Trophoblast cell (in vitro differentiated cells and primary cell): ENCODE data around the gene VPS8.

Experiments
- DNase-seq, 2 donors: peaks; one replicate each; pipeline ENCODE4 v3.0.0-alpha.2; 2016
- H2AFZ ChIP-seq: 2 replicates; pipeline ENCODE4 v1.6.1; 2013; ENCODE audit warnings: low read length, moderate library complexity, mild to moderate bottlenecking; ENCODE audit not compliant: insufficient read depth, poor library complexity
- H2AK5ac ChIP-seq: 2 replicates; pipeline ENCODE4 v1.6.1; 2013; ENCODE audit warnings: mild to moderate bottlenecking, low read length
- H2BK120ac ChIP-seq: 2 replicates; pipeline ENCODE4 v1.6.1; 2013; ENCODE audit warnings: low read length, mild to moderate bottlenecking, moderate library complexity; ENCODE audit not compliant: insufficient read depth, poor library complexity
- H2BK12ac ChIP-seq: 2 replicates; pipeline ENCODE4 v1.6.1; 2013; ENCODE audit warnings: mild to moderate bottlenecking, low read length, moderate library complexity
- H2BK5ac ChIP-seq: 2 replicates; pipeline ENCODE4 v1.6.1; 2013; ENCODE audit warnings: low read length, low read depth, moderate library complexity, mild to moderate bottlenecking; ENCODE audit not compliant: poor library complexity
- H3K14ac ChIP-seq: 2 replicates; pipeline ENCODE4 v1.6.1; 2013; ENCODE audit warnings: mild to moderate bottlenecking, low read length
- H3K18ac ChIP-seq: 2 replicates; pipeline ENCODE4 v1.6.1; 2013; ENCODE audit warnings: mild to moderate bottlenecking, low read length
- H3K23ac ChIP-seq: 2 replicates; pipeline ENCODE4 v1.6.1; 2013; ENCODE audit warnings: low read length
- H3K27ac ChIP-seq: 2 replicates; pipeline ENCODE4 v1.5.1; 2013; ENCODE audit warnings: low read depth, mild to moderate bottlenecking, inconsistent platforms, low read length, moderate library complexity
- H3K27me3 ChIP-seq: 2 replicates; pipeline ENCODE4 v1.6.1; 2013; ENCODE audit warnings: inconsistent platforms, mild to moderate bottlenecking, low read length, moderate library complexity; ENCODE audit not compliant: insufficient read depth
- H3K36me3 ChIP-seq, 2 experiments: 1 replicate in 1 of 2; 2 replicates in 1 of 2; pipeline ENCODE4 v1.6.1; 2013; ENCODE audit warnings: low read length in 2 of 2, mild to moderate bottlenecking in 2 of 2, moderate library complexity in 1 of 2; ENCODE audit not compliant: insufficient read depth in 2 of 2, control insufficient read depth in 1 of 2
- H3K4ac ChIP-seq: 2 replicates; pipeline ENCODE4 v1.6.1; 2013; ENCODE audit warnings: low read depth, mild to moderate bottlenecking, low read length, moderate library complexity
- H3K4me1 ChIP-seq, 2 experiments: 1 replicate in 1 of 2; 2 replicates in 1 of 2; pipeline ENCODE4 v1.6.1; 2013; ENCODE audit warnings: low read length in 2 of 2, mild to moderate bottlenecking in 2 of 2, moderate library complexity in 1 of 2; ENCODE audit not compliant: insufficient read depth in 2 of 2, control insufficient read depth in 1 of 2
- H3K4me2 ChIP-seq: 2 replicates; pipeline ENCODE4 v1.6.1; 2013; ENCODE audit warnings: inconsistent platforms, mild to moderate bottlenecking, low read length, moderate library complexity
- H3K4me3 ChIP-seq: 2 replicates; pipeline ENCODE4 v1.5.1; 2013; ENCODE audit warnings: mild to moderate bottlenecking, low read depth, low read length, inconsistent platforms
- H3K79me1 ChIP-seq: one replicate; pipeline ENCODE4 v1.6.1; 2013; ENCODE audit warnings: low read length
- H3K79me2 ChIP-seq: 2 replicates; pipeline ENCODE4 v1.6.1; 2013; ENCODE audit warnings: low read length, mild to moderate bottlenecking; ENCODE audit not compliant: control insufficient read depth, insufficient read depth, poor library complexity
- H3K9ac ChIP-seq: 2 replicates; pipeline ENCODE4 v1.6.1; 2013; ENCODE audit warnings: mild to moderate bottlenecking, low read length
- H3K9me3 ChIP-seq: 2 replicates; pipeline ENCODE4 v1.6.1; 2013; ENCODE audit warnings: low read depth, mild to moderate bottlenecking, control low read depth, inconsistent platforms, low read length; ENCODE audit not compliant: insufficient read depth
- H4K12ac ChIP-seq: 2 replicates; pipeline ENCODE4 v1.6.1; 2013; ENCODE audit warnings: low read depth, mild to moderate bottlenecking, low read length, moderate library complexity
- H4K8ac ChIP-seq: 2 replicates; pipeline ENCODE4 v1.6.1; 2013; ENCODE audit warnings: low read depth, mild to moderate bottlenecking, low read length, moderate library complexity
- H4K91ac ChIP-seq: one replicate; pipeline ENCODE4 v1.6.1; 2013; ENCODE audit warnings: low read depth, mild to moderate bottlenecking, low read length, moderate library complexity
- WGBS: extraction: QIAGEN DNeasy Blood & Tissue Kit; methylation state at CpG from one replicate; pipeline ENCODE4 v1.1.7; 2013; ENCODE audit warnings: missing lambda C conversion rate; ENCODE audit not compliant: insufficient read length, insufficient coverage; ENCODE audit errors: extremely low coverage; 5-methylcytosine and 5-hydroxymethylcytosine counted together

The VPS8 gene

DNA sequence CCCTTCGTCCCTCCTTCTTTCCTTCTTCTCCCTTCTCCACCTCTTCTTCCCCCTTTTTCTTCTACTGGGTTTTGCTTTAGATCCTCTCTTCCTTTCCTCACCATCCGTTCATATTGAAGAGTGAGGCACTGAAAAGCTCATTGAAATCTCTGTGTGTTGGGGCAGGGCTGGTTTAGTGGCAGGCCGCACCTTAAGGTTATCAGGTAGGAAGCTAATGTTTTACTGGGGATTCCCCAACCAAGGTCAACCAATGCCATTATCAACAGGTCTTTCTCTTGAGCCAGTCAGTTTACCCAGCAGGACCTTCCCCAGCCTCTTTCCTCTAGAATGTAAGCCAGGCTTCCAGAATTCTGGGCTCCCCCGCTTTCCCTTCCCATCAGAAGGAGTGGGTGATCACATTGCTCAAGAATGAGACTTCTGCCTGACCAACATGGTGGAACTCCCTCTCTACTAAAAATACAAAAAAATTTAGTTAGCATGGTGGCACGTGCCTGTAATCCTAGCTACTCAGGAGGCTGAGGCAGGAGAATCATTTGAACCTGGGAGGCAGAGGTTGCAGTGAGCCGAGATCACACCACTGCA, 11.5 kb upstream of the VPS8 start:
- Histone ChIP-seq H2BK120ac (no peak overlapping the region), H3K4me3 (no peak overlapping the region), H2AK5ac (no peak overlapping the region), H3K4ac (no peak overlapping the region), H2BK5ac (no peak overlapping the region), H3K4me2 (no peak overlapping the region), H3K36me3 (no peaks in the 10 kb centered on the region), H3K79me1 (no peaks in the 10 kb centered on the region), H3K27me3 (no peaks in the 10 kb centered on the region), H3K4me1 (peaks cover 3 to 4% of the 10 kb centered on the region in 2 experiments), H4K91ac (no peak overlapping the region), H4K8ac (no peak overlapping the region), H4K12ac (no peak overlapping the region), H3K9me3 (no peaks in the 10 kb centered on the region), H2AFZ (no peak overlapping the region), H3K14ac (no peak overlapping the region), H3K23ac (no peak overlapping the region), H3K79me2 (no peaks in the 10 kb centered on the region), H3K9ac (no peak overlapping the region), H3K18ac (no peak overlapping the region), H3K27ac (no peak overlapping the region), H2BK12ac (no peak overlapping the region)
- no peak for DNase-seq
- WGBS = no CpG with 5 or more reads among the region's 6 CpGs

DNA sequence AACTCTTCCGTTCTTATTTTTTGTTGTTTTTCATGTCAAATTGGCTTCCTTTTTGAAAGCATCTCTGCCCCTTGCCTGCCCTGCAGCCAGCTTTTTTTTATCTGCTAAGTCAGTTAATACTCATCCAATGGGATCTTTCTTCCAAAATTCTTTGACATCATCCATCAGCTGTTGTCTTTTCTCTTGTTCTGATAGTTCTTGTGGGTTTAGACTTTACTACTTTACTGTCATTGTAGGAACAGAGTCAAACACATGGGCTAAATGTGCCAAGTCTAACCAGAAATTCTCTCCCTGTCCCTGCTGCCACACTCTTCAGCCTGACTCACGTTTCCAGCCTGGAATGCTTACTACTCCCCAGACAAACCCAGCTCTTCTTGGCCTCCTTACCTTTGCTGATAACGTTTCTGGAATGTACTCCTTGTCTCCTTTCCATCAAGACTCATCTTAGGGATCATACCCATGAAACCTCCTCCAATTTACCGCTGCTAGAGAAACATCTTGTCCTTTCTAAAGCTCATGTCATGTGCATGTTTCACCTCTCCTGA, 10.7 kb upstream of the VPS8 start:
- peak; percentile 7 to 41 for DNase-seq
- Histone ChIP-seq H3K36me3 (no peaks in the 10 kb centered on the region), H3K27me3 (no peaks in the 10 kb centered on the region), H3K18ac (no peak overlapping the region), H3K79me2 (no peaks in the 10 kb centered on the region), H3K27ac (no peak overlapping the region), H4K8ac (no peak overlapping the region), H3K4me2 (no peak overlapping the region), H2AK5ac (no peak overlapping the region), H3K14ac (no peak overlapping the region), H3K9me3 (no peaks in the 10 kb centered on the region), H3K23ac (no peak overlapping the region), H3K79me1 (no peaks in the 10 kb centered on the region), H3K4me3 (no peak overlapping the region), H2AFZ (no peak overlapping the region), H3K4me1 (peaks cover 3% of the 10 kb centered on the region in 2 experiments), H4K91ac (no peak overlapping the region), H2BK5ac (no peak overlapping the region), H3K9ac (no peak overlapping the region), H2BK12ac (no peak overlapping the region), H2BK120ac (no peak overlapping the region), H3K4ac (no peak overlapping the region), H4K12ac (no peak overlapping the region)
- 100% methylated on average over 1 of the region's 4 CpGs for WGBS

- no peak overlapping the region for H4K91ac ChIP-seq
- no peak overlapping the region for H4K8ac ChIP-seq
- no CpG with 5 or more reads among the region's 4 CpGs for WGBS
- H3K14ac ChIP-seq = no peak overlapping the region
- H3K4ac ChIP-seq = no peak overlapping the region
- H3K23ac ChIP-seq = no peak overlapping the region
- H3K27me3 ChIP-seq = no peaks in the 10 kb centered on the region
- no peak for DNase-seq
- H3K4me2 ChIP-seq = no peak overlapping the region
- H3K9me3 ChIP-seq = no peaks in the 10 kb centered on the region
- no peak overlapping the region for H2BK120ac ChIP-seq
- no peak overlapping the region for H4K12ac ChIP-seq
- H3K79me1 ChIP-seq = no peaks in the 10 kb centered on the region
- no peaks in the 10 kb centered on the region for H3K79me2 ChIP-seq
- H3K27ac ChIP-seq = no peak overlapping the region
- no peak overlapping the region for H2AFZ ChIP-seq
- no peak overlapping the region for H2AK5ac ChIP-seq
- H2BK12ac ChIP-seq = no peak overlapping the region
- no peak overlapping the region for H2BK5ac ChIP-seq
- H3K9ac ChIP-seq = no peak overlapping the region
- H3K4me1 ChIP-seq = no peaks in the 10 kb centered on the region
- no peak overlapping the region for H3K4me3 ChIP-seq
- H3K18ac ChIP-seq = no peak overlapping the region
- H3K36me3 ChIP-seq = no peaks in the 10 kb centered on the region
These were observed 9.8 kb upstream of the VPS8 start for GRCh38 chr3:184802150-184802549.

DNA sequence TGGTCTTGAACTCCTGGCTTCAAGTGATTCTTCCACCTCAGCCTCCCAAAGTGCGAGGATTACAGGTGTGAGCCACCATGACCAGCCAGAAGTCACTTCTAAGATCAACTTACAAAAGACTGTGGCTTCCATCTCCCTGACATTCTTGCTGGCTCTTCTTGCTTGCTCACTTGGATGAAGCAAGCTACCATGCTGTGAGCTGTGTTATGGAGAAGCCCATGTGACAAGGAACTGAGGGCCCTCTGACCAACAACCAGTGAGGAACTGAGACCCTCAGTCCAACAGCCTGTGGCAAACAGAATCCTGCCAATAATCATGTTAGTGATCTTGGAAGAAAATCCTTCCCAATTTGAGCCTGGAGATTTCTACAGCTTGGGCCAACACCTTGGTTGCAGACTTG, 7.2 kb upstream of the VPS8 start:
- no peak overlapping the region for H3K4me3 ChIP-seq
- no peaks in the 10 kb centered on the region for H3K9me3 ChIP-seq
- H3K4me1 ChIP-seq = no peaks in the 10 kb centered on the region
- no peak overlapping the region for H2AK5ac ChIP-seq
- no peak for DNase-seq
- no peak overlapping the region for H3K4me2 ChIP-seq
- H2BK120ac ChIP-seq = no peak overlapping the region
- H2AFZ ChIP-seq = no peak overlapping the region
- H2BK12ac ChIP-seq = no peak overlapping the region
- no peak overlapping the region for H4K8ac ChIP-seq
- no peak overlapping the region for H3K14ac ChIP-seq
- H3K23ac ChIP-seq = no peak overlapping the region
- H3K27ac ChIP-seq = no peak overlapping the region
- H3K18ac ChIP-seq = no peak overlapping the region
- no peaks in the 10 kb centered on the region for H3K79me2 ChIP-seq
- H3K9ac ChIP-seq = no peak overlapping the region
- H3K36me3 ChIP-seq = no peaks in the 10 kb centered on the region
- H4K91ac ChIP-seq = no peak overlapping the region
- H3K27me3 ChIP-seq = no peaks in the 10 kb centered on the region
- no peak overlapping the region for H4K12ac ChIP-seq
- H3K4ac ChIP-seq = no peak overlapping the region
- no peaks in the 10 kb centered on the region for H3K79me1 ChIP-seq
- no CpG with 5 or more reads among the region's 1 CpG for WGBS
- H2BK5ac ChIP-seq = no peak overlapping the region
